Measurements from ENCODE around the gene AGAP3.

- no peak for TF ChIP-seq CTCF (conservative IDR thresholded peaks at IDR 0.05)
- no peak for TF ChIP-seq ZFX (IDR thresholded peaks at IDR 0.05)
These were observed 47.9 kb downstream of the AGAP3 start for GRCh38 chr7:151133986-151134742.

Measured in C4-2B (cell line).